HG03575 (cell line): ENCODE measurements around the gene DUSP16.

Source experiments
- ATAC-seq: cut with Tn5 transposase; IDR thresholded peaks from one replicate; pipeline ENCODE4 v1.9.1; 2021; ENCODE audit not compliant: unreplicated experiment, insufficient number of reproducible peaks, low FRiP score; ENCODE audit errors: extremely low read depth

Gene DUSP16

DNA sequence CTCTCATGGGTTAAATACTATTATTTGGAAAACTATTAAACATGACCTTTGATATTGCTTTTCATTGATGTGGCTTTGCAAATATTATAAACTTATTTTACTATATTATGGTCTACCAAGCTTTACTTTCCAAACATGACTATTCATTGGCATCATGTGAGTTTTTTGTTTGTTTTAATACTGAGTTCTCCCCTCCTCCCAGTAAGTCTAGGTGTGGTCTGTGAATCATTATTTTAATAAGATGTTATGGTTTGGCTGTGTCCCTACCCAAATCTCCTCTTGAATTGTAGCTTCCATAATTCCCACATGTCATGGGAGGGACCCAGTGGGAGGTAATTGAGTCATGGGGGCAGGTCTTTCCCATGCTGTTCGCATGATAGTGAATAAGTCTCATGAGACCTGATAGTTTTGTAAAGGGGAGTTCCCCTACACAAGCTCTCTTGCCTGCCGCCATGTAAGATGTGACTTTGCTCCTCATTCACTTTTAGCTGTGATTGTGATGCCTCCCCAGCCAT, 125.8 kb downstream of the DUSP16 start:
- no peak for ATAC-seq

DNA sequence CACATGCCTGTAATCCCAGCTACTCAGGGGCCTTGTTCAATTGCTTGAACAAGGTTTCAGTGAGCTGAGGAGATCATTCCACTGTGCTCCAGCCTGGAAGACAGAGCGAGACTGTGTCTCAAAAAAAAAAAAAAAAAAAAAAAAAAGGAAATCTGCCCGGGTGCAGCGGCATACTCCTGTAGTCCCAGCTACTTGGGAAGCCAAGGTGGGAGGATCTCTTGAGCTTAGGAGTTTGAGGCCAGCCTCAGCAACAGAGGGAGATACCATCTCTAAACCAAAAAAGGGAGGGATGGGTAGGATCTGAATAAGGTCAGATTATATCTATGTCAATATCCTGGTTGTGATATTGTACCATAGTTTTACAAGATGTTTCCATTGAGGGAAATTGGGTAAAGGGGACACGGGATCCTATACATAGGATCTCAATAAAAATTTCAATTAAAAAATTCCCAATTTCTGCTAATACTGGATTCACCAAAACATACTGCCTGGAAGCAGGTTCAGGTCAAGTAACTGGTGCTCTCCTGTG, 129.4 kb downstream of the DUSP16 start:
- no peak for ATAC-seq

DNA sequence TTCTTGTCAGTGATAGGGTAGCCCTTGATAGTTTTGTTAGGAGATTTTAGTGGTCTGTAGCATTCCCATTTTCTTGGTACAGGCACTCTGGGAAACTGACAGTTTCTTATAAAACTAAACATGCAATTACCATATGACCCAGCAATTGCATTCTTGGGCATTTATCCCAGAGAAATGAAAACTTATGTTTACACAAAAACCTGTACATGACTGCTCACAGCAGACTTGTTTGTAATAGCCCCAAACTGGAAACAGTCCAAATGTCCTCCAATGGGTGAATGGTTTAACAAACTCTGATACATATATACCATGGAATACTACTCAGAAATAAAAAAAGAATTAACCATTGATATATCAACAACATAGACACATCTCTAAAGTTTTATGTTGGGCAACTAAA, 130.3 kb downstream of the DUSP16 start:
- ATAC-seq, result no peak

DNA sequence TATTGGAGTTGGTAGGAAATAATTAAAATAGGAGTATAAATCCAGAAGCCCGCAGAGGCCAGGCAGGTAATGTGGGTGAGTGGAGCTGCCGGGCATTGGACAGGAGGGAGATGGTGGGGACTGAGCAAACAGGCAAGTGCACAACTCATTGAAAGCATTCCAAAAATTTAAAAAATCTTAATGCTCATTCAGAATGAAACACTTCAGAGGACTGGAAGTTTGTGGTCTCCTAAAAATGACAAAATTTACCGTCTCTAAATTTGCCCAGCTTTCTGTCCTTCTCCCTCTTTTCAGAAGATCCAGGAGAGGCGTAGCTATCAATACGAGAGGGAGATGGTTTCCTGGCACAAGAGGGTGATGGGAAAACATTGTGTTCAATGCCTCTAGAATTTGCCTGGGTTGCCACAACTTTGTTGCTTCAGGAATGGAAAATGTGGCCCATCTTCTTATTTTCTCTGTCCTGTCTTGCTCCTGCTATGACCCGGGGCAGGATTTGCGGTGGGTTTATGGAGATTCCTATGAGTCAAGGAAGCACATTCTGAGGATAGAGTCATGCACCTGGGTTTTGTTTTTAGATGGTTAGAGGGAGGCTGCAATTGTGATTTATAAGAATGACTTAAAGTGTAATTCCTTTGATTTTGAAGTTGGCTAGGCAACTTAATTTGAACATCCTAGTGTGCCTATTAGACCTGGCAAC, 133.6 kb downstream of the DUSP16 start:
- no peak for ATAC-seq

- ATAC-seq, result no peak
Measured at GRCh38 chr12:12428047-12428446, 134.6 kb downstream of the DUSP16 start.

GRCh38 chr12:12427568-12427967, 135.1 kb downstream of the DUSP16 start:
- no peak for ATAC-seq

DNA sequence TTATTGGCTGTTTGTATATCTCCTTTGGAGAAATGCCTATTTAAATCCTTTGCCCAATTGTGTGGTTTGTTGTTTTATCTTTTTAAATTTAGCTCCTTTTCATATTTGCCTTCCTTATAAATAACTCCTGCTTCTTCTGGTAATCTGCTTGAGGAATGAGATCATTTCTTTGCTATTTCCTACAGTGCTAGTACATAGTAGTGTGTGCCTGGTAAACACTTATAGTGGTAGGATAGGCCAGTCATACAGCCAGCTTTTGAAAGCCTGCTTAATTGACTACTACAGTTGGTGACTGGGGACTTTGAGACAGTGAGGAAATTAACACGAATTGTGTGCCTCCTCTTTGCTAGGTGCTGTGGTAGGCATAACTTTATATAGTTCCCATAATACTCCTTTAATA, 137.0 kb downstream of the DUSP16 start:
- no peak for ATAC-seq

- ATAC-seq, result no peak
Measured at GRCh38 chr12:12425001-12425400, 137.7 kb downstream of the DUSP16 start.
